H9 (cell line): ENCODE measurements around the gene MRPL41. TPM values are rescaled to one million over a fixed set of nuclear protein-coding genes. Genes with fewer than 3 reads are reported as not detected.
"Not testable (repeated sequence)": the region's sequence is repeated elsewhere in the genome, so short reads cannot be mapped to it uniquely, and the experiment has no call there.

ENCODE experiments used
- DNase-seq: peaks from one replicate; pipeline ENCODE4 v3.0.0-alpha.2; 2017
- H2AFZ ChIP-seq: one replicate; pipeline ENCODE4 v1.6.1; 2013; ENCODE audit warnings: mild to moderate bottlenecking, low read length, control low read depth, moderate library complexity
- H2AK5ac ChIP-seq: 2 replicates; pipeline ENCODE4 v1.6.1; 2013; ENCODE audit warnings: low read length, control low read depth, mixed read lengths; ENCODE audit not compliant: insufficient read length
- H2BK120ac ChIP-seq: one replicate; pipeline ENCODE4 v1.6.1; 2013; ENCODE audit warnings: low read depth, mild to moderate bottlenecking, low read length, control low read depth, inconsistent platforms; ENCODE audit not compliant: poor library complexity, severe bottlenecking
- H2BK12ac ChIP-seq: 2 replicates; pipeline ENCODE4 v1.6.1; 2013; ENCODE audit warnings: low read length, control low read depth, mixed read lengths, low read depth; ENCODE audit not compliant: insufficient read length
- H2BK15ac ChIP-seq: 2 replicates; pipeline ENCODE4 v1.6.1; 2013; ENCODE audit warnings: low read depth, low read length, control low read depth
- H2BK20ac ChIP-seq: one replicate; pipeline ENCODE4 v1.6.1; 2013; ENCODE audit warnings: low read depth, mild to moderate bottlenecking, low read length, control low read depth, inconsistent platforms; ENCODE audit not compliant: poor library complexity, severe bottlenecking
- H2BK5ac ChIP-seq: 2 replicates; pipeline ENCODE4 v1.6.1; 2013; ENCODE audit warnings: low read length, control low read depth, mixed read lengths; ENCODE audit not compliant: insufficient read length
- H3K14ac ChIP-seq: 2 replicates; pipeline ENCODE4 v1.6.1; 2013; ENCODE audit warnings: low read length, control low read depth; ENCODE audit not compliant: insufficient read depth
- H3K18ac ChIP-seq: 2 replicates; pipeline ENCODE4 v1.6.1; 2013; ENCODE audit warnings: low read depth, mild to moderate bottlenecking, mixed read lengths, low read length, control low read depth; ENCODE audit not compliant: insufficient read length
- H3K23ac ChIP-seq: 2 replicates; pipeline ENCODE4 v1.6.1; 2013; ENCODE audit warnings: low read length, control low read depth, mixed read lengths, low read depth; ENCODE audit not compliant: insufficient read length
- H3K23me2 ChIP-seq: 2 replicates; pipeline ENCODE4 v1.6.1; 2013; ENCODE audit warnings: low read depth, mild to moderate bottlenecking, mixed read lengths, low read length, control low read depth; ENCODE audit not compliant: insufficient read length, poor library complexity, severe bottlenecking
- H3K27ac ChIP-seq: 2 replicates; pipeline ENCODE4 v1.5.1; 2013; ENCODE audit warnings: low read length, control low read depth, mixed read lengths, low read depth; ENCODE audit not compliant: insufficient read length
- H3K27me3 ChIP-seq: 2 replicates; pipeline ENCODE4 v1.6.1; 2013; ENCODE audit warnings: low read length, control low read depth, inconsistent platforms; ENCODE audit not compliant: insufficient read depth
- H3K4ac ChIP-seq: 2 replicates; pipeline ENCODE4 v1.6.1; 2013; ENCODE audit warnings: low read depth, mild to moderate bottlenecking, control low read depth, inconsistent platforms, low read length, moderate library complexity
- H3K4me1 ChIP-seq: 2 replicates; pipeline ENCODE4 v1.6.1; 2013; ENCODE audit warnings: low read length, control low read depth, inconsistent platforms; ENCODE audit not compliant: insufficient read depth
- H3K4me2 ChIP-seq: 2 replicates; pipeline ENCODE4 v1.6.1; 2013; ENCODE audit warnings: low read length, control low read depth, mixed read lengths; ENCODE audit not compliant: insufficient read length, insufficient read depth
- H3K56ac ChIP-seq: 2 replicates; pipeline ENCODE4 v1.6.1; 2013; ENCODE audit warnings: low read depth, mild to moderate bottlenecking, mixed read lengths, low read length, control low read depth; ENCODE audit not compliant: insufficient read length
- H3K79me1 ChIP-seq: 2 replicates; pipeline ENCODE4 v1.6.1; 2013; ENCODE audit warnings: low read depth, mild to moderate bottlenecking, moderate library complexity, low read length, control low read depth, inconsistent platforms; ENCODE audit not compliant: insufficient read depth, poor library complexity, severe bottlenecking
- H3K79me2 ChIP-seq: 2 replicates; pipeline ENCODE4 v1.6.1; 2013; ENCODE audit warnings: low read length, control low read depth, inconsistent platforms; ENCODE audit not compliant: insufficient read depth
- H3K9ac ChIP-seq: 2 replicates; pipeline ENCODE4 v1.6.1; 2013; ENCODE audit warnings: low read length, control low read depth, mixed read lengths; ENCODE audit not compliant: insufficient read length; ENCODE audit errors: extremely low read depth
- H3K9me3 ChIP-seq: one replicate; pipeline ENCODE4 v1.6.1; 2013; ENCODE audit warnings: low read depth, low read length, inconsistent platforms; ENCODE audit not compliant: control insufficient read depth
- H3T11ph ChIP-seq: one replicate; pipeline ENCODE4 v1.6.1; 2013; ENCODE audit warnings: mild to moderate bottlenecking, low read length, control low read depth, inconsistent platforms
- H4K20me1 ChIP-seq: one replicate; pipeline ENCODE4 v1.6.1; 2013; ENCODE audit not compliant: control insufficient read depth, insufficient read length, insufficient read depth
- H4K5ac ChIP-seq: 2 replicates; pipeline ENCODE4 v1.6.1; 2013; ENCODE audit warnings: low read depth, mild to moderate bottlenecking, mixed read lengths, low read length, control low read depth; ENCODE audit not compliant: insufficient read length
- H4K8ac ChIP-seq: replicated peaks from 2 replicates; pipeline ENCODE4 v1.6.1; 2013; ENCODE audit warnings: low read length, control low read depth, mixed read lengths, low read depth; ENCODE audit not compliant: insufficient read length
- H4K91ac ChIP-seq: 2 replicates; pipeline ENCODE4 v1.6.1; 2013; ENCODE audit warnings: low read depth, mild to moderate bottlenecking, moderate library complexity, mixed read lengths, low read length, control low read depth; ENCODE audit not compliant: insufficient read length
- H3K27ac Mint-ChIP-seq, 3 experiments: 2 replicates in 2 of 3; 3 replicates in 1 of 3; pipeline ENCODE4 v1.8.0; 2020 to 2021; ENCODE audit warnings: mixed read lengths in 3 of 3, mild to moderate bottlenecking in 1 of 3, moderate library complexity in 1 of 3
- H3K27me3 Mint-ChIP-seq: 2 replicates; pipeline ENCODE4 v1.8.0; 2021; ENCODE audit warnings: low read depth, mild to moderate bottlenecking, moderate library complexity, mixed read lengths
- H3K36me3 Mint-ChIP-seq, 3 experiments: 2 replicates in 2 of 3; 3 replicates in 1 of 3; pipeline ENCODE4 v1.8.0; 2020 to 2021; ENCODE audit warnings: low read depth in 3 of 3, mixed read lengths in 3 of 3; ENCODE audit not compliant: insufficient read depth in 1 of 3
- H3K4me1 Mint-ChIP-seq, 2 experiments: 2 replicates each; pipeline ENCODE4 v1.8.0; 2020; ENCODE audit warnings: mixed read lengths in 2 of 2
- H3K4me3 Mint-ChIP-seq, 2 experiments: 2 replicates in 1 of 2; 3 replicates in 1 of 2; pipeline ENCODE4 v1.8.0; 2020 to 2021; ENCODE audit warnings: mild to moderate bottlenecking in 2 of 2, mixed read lengths in 2 of 2, moderate library complexity in 1 of 2
- H3K9me3 Mint-ChIP-seq, 2 experiments: 2 replicates in 1 of 2; 3 replicates in 1 of 2; pipeline ENCODE4 v1.8.0; 2020; ENCODE audit warnings: mild to moderate bottlenecking in 2 of 2, mixed read lengths in 2 of 2, moderate library complexity in 1 of 2
- WGBS: extraction: QIAGEN DNeasy Blood & Tissue Kit; methylation state at CpG from one replicate; pipeline ENCODE4 v1.1.7; 2013; ENCODE audit warnings: missing lambda C conversion rate, low lambda C conversion rate, mixed read lengths; ENCODE audit not compliant: insufficient read length; ENCODE audit errors: extremely low coverage; 5-methylcytosine and 5-hydroxymethylcytosine counted together
- total RNA-seq: library from RNA; stranded (reverse); gene quantifications from 2 replicates; pipeline ENCODE4 v1.2.1, GENCODE V29; 2021
- TF ChIP-seq, protein P1 (sequence below): fragments of 200-600 bp; sonication (generic); conservative IDR thresholded peaks from 3 replicates; pipeline ENCODE4 v1.8.0; 2021; ENCODE audit warnings: antibody characterized with exemption, mild to moderate bottlenecking

The MRPL41 gene
- total RNA-seq, 1 experiment from 2014 or later: 52.2 TPM

DNA sequence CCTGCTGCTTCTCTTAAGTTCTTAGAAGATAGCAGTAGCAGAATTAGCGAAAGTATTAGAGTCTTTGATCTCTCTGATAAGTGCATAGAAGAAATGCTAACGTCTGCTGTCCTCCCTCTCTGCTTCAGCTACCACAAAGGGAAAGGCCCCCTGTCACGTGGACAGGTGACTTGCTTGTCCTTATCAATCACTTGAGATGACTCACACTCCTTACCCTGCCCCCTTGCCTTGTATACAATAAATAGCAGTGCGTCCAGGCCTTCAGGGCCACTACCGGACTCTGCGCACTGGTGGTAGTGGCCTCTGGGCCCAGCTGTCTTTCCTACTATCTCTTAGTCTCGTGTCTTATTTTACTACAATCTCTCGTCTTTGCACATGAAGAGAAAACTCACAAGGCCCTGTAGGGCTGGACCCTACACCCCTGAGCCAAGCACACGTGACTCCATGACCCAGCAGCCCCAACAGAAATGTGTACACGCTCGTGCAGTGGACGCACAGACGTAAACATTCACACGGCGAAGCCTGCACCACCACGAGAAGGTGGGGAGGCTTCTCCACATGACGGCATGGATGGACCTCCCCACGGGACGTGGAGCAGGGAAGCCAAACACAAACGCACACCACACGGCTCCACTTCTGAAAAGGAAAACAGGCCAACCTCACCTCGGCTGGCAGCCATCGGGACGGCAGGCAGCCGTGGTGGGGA lies 39.8 kb upstream of the MRPL41 start:
- no peak overlapping the region for H3K27ac ChIP-seq
- no peaks in the 10 kb centered on the region for H3K9me3 ChIP-seq
- no peak overlapping the region for H3K4me2 ChIP-seq
- H3K79me2 ChIP-seq: no peaks in the 10 kb centered on the region
- no peak for DNase-seq
- no peak overlapping the region for H2BK20ac ChIP-seq
- Mint-ChIP-seq H3K27ac (no peak overlapping the region), H3K9me3 (peaks cover 17 to 49% of the 10 kb centered on the region in 2 experiments), H3K4me1 (no peaks in the 10 kb centered on the region), H3K27me3 (peaks cover 9% of the 10 kb centered on the region), H3K4me3 (no peak overlapping the region), H3K36me3 (peaks cover 0 to 2% (median 0%) of the 10 kb centered on the region in 3 experiments; a peak in 4 of 7 replicates)
- no peak overlapping the region for H2BK120ac ChIP-seq
- no peak overlapping the region for H3K4ac ChIP-seq
- H4K8ac ChIP-seq: no peak overlapping the region
- H4K20me1 ChIP-seq: no peaks in the 10 kb centered on the region
- H3K79me1 ChIP-seq: no peaks in the 10 kb centered on the region
- WGBS: no CpG with 5 or more reads among the region's 25 CpGs
- H2AK5ac ChIP-seq: no peak overlapping the region
- no peak overlapping the region for H3K56ac ChIP-seq
- TF ChIP-seq, protein P1, sequence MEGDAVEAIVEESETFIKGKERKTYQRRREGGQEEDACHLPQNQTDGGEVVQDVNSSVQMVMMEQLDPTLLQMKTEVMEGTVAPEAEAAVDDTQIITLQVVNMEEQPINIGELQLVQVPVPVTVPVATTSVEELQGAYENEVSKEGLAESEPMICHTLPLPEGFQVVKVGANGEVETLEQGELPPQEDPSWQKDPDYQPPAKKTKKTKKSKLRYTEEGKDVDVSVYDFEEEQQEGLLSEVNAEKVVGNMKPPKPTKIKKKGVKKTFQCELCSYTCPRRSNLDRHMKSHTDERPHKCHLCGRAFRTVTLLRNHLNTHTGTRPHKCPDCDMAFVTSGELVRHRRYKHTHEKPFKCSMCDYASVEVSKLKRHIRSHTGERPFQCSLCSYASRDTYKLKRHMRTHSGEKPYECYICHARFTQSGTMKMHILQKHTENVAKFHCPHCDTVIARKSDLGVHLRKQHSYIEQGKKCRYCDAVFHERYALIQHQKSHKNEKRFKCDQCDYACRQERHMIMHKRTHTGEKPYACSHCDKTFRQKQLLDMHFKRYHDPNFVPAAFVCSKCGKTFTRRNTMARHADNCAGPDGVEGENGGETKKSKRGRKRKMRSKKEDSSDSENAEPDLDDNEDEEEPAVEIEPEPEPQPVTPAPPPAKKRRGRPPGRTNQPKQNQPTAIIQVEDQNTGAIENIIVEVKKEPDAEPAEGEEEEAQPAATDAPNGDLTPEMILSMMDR: no peak
- H4K5ac ChIP-seq: no peak overlapping the region
- H2BK12ac ChIP-seq: no peak overlapping the region
- H3K14ac ChIP-seq: no peak overlapping the region
- no peak overlapping the region for H2BK5ac ChIP-seq
- no peaks in the 10 kb centered on the region for H3K23me2 ChIP-seq
- H2BK15ac ChIP-seq: no peak overlapping the region
- H2AFZ ChIP-seq: no peak overlapping the region
- H3T11ph ChIP-seq: no peak overlapping the region
- H3K18ac ChIP-seq: no peak overlapping the region
- no peak overlapping the region for H3K23ac ChIP-seq
- H3K9ac ChIP-seq: no peak overlapping the region
- no peaks in the 10 kb centered on the region for H3K27me3 ChIP-seq
- H4K91ac ChIP-seq: no peak overlapping the region
- no peaks in the 10 kb centered on the region for H3K4me1 ChIP-seq

- H3K79me2 ChIP-seq, H4K20me1 ChIP-seq, H3K79me1 ChIP-seq, H3K4me1 Mint-ChIP-seq, DNase-seq, H2BK12ac ChIP-seq, H3K23me2 ChIP-seq, H3T11ph ChIP-seq, H3K4me2 ChIP-seq, H3K4me3 Mint-ChIP-seq, H3K27ac Mint-ChIP-seq, H3K27ac ChIP-seq, H3K27me3 ChIP-seq, H3K36me3 Mint-ChIP-seq, H3K23ac ChIP-seq, H2BK5ac ChIP-seq, H2AFZ ChIP-seq, H3K14ac ChIP-seq, H3K9ac ChIP-seq, H3K56ac ChIP-seq, H2AK5ac ChIP-seq, H4K91ac ChIP-seq, H3K9me3 ChIP-seq, H3K4me1 ChIP-seq, H3K27me3 Mint-ChIP-seq, H3K4ac ChIP-seq, H4K8ac ChIP-seq, H2BK120ac ChIP-seq, H2BK20ac ChIP-seq, H4K5ac ChIP-seq, H3K18ac ChIP-seq, H2BK15ac ChIP-seq: not testable (repeated sequence)
- no CpG with 5 or more reads among the region's 5 CpGs for WGBS
- peaks cover 17 to 41% of the 10 kb centered on the region in 2 experiments for H3K9me3 Mint-ChIP-seq
Observed at GRCh38 chr9:137513136-137513535, 38.5 kb upstream of the MRPL41 start.
